ENCODE measurements around the gene CHFR.
"Not testable (repeated sequence)": the region's sequence is repeated elsewhere in the genome, so short reads cannot be mapped to it uniquely, and the experiment has no call there.

Gene CHFR

GRCh38 chr12:132837693-132838409 lies 49.6 kb downstream of the CHFR start:
- intact Hi-C loops (cut with DNase I; ENCODE audit: low total_unique reads), result no loop called here
- TF ChIP-seq CTCF (IDR thresholded peaks at IDR 0.05), result no peak
- no peaks in the 10 kb centered on the region for H3K27me3 ChIP-seq
- H3K4me3 ChIP-seq, result no peak overlapping the region
- no peak for DNase-seq
- peak overlapping the region in 1 of 2 donors; percentile 11 for H3K27ac ChIP-seq
- no peaks in the 10 kb centered on the region for H3K9me3 ChIP-seq
- peaks cover 0 to 3% (median 1%) of the 10 kb centered on the region in 4 donors for H3K4me1 ChIP-seq
- H3K36me3 ChIP-seq, result peaks cover 24 to 55% (median 36%) of the 10 kb centered on the region in 3 donors

GRCh38 chr12:132836795-132837331 lies 50.5 kb downstream of the CHFR start:
- H3K4me1 ChIP-seq, result peaks cover 0 to 3% (median 1%) of the 10 kb centered on the region in 4 donors
- no peak overlapping the region for H3K4me3 ChIP-seq
- H3K27me3 ChIP-seq, result no peaks in the 10 kb centered on the region
- peaks cover 15 to 50% (median 34%) of the 10 kb centered on the region in 3 donors for H3K36me3 ChIP-seq
- H3K27ac ChIP-seq, result no peak overlapping the region
- intact Hi-C loops (cut with DNase I; ENCODE audit: low total_unique reads), result no loop called here
- no peak for TF ChIP-seq CTCF (IDR thresholded peaks at IDR 0.05)
- no peaks in the 10 kb centered on the region for H3K9me3 ChIP-seq
- no peak for DNase-seq

GRCh38 chr12:132836230-132836629 lies 51.2 kb downstream of the CHFR start:
- H3K9me3 ChIP-seq; H3K4me1 ChIP-seq; H3K4me3 ChIP-seq; H3K27ac ChIP-seq; H3K27me3 ChIP-seq; DNase-seq; intact Hi-C loops (cut with DNase I; ENCODE audit: low total_unique reads): not testable (repeated sequence)
- H3K36me3 ChIP-seq, result peaks cover 13 to 44% (median 27%) of the 10 kb centered on the region in 3 donors

GRCh38 chr12:132835076-132836025 lies 52.1 kb downstream of the CHFR start:
- Histone ChIP-seq H3K27me3 (no peaks in the 10 kb centered on the region), H3K9me3 (no peaks in the 10 kb centered on the region), H3K27ac (no peak overlapping the region), H3K4me1 (peaks cover 0 to 3% (median 1%) of the 10 kb centered on the region in 4 donors), H3K36me3 (peaks cover 5 to 35% (median 19%) of the 10 kb centered on the region in 3 donors), H3K4me3 (no peak overlapping the region)
- no peak for DNase-seq
- TF ChIP-seq CTCF (IDR thresholded peaks at IDR 0.05), result no peak
- intact Hi-C loops (cut with DNase I; ENCODE audit: low total_unique reads), result no loop called here

GRCh38 chr12:132834181-132834711 lies 53.2 kb downstream of the CHFR start:
- DNase-seq, result no peak
- TF ChIP-seq CTCF (IDR thresholded peaks at IDR 0.05), result no peak
- no peak overlapping the region for H3K27ac ChIP-seq

More at GRCh38 chr12:132834181-132834711, 53.2 kb downstream of the CHFR start:
- peaks cover 0 to 27% (median 13%) of the 10 kb centered on the region in 3 donors for H3K36me3 ChIP-seq
- no peaks in the 10 kb centered on the region for H3K27me3 ChIP-seq
- H3K9me3 ChIP-seq, result no peaks in the 10 kb centered on the region
- intact Hi-C loops (cut with DNase I; ENCODE audit: low total_unique reads), result no loop called here
- no peak overlapping the region for H3K4me3 ChIP-seq
- H3K4me1 ChIP-seq, result peaks cover 0 to 3% (median 1%) of the 10 kb centered on the region in 4 donors

All from tibial artery (tissue), 4 donors.